GM18861 (cell line): ENCODE measurements around the gene WNT7B.

Experiments
- ATAC-seq: cut with Tn5 transposase; IDR thresholded peaks from one replicate; pipeline ENCODE4 v1.9.1; 2021; ENCODE audit not compliant: unreplicated experiment

WNT7B gene

GRCh38 chr22:45997077-45997776 is 20.3 kb upstream of the WNT7B start:
- ATAC-seq = no peak

DNA sequence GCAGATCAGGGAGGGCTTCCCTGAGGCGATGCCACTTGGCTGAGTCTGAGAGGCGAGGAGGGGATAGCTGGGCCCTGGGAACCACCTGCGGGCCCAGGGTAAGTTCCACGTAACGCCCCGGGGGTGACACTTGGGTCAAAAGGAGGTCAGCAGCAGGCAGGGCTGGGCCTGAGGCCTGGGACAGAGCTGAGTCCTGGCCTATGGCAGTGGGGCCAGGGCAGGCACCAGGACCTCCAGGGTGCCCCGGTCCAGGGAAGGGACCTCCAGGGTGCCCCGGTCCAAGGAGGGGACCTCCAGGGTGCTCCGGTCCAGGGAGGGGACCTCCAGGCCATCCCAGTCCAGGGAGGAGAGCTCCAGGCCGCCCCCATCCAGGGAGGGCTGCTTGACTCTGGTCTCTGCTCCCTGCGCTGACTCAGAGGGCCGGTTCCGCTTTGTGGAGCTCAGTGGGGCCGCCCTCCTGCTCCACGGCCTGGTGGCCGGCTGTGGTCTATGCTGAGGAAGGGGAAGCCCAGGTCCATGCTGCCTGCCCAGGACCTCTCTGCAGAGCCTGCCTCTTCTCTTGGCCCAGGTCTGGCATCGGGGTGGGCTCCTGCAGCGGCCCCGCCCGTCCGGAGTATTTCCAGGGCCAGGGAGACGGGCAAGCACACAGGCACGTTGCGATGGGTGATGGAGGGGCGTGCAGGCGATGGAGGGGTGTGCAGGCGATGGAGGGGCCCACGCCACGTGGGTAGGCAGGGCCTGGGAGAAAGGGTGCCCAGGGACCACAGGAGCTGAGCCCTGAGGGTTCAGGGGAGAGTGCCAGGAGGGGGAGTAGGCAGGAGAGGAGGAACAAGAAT is 19.5 kb upstream of the WNT7B start:
- no peak for ATAC-seq

DNA sequence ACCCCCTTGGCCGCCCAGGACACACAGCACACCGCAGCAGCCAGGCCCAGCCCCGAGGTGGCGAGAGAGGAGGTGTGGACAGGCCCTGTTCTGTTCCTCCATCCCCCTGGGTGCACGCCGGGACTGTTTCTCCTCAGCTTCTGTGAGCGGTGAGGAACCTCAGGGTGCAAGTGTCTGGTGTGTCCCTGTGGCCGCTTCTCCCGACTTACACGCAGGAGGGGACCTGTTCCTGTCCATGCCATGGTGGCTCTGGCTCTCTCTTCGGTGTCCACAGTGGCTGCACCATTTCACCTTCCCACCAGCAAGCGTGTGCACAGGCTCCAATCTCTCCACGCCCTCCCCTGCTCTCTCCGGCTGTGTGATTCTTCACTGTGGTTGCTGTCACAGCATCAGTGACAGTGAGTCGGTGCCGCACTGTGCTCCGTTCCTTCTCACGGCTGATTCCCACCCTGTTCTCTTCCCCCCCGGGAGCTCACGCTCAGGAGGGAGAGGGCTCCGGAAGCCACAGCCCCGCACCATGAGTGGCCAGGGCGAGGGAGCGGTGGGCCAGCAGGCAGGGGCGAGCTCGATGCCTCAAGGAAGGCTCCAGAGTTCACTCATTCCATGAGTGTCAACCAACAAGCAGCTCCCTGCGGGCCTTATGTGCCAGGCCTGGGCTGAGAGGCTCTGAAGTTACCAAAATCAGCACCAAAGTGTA is 18.6 kb upstream of the WNT7B start:
- no peak for ATAC-seq

- ATAC-seq = no peak
These were observed 17.8 kb upstream of the WNT7B start for GRCh38 chr22:45994491-45995404.

GRCh38 chr22:45993841-45994240 is 16.9 kb upstream of the WNT7B start:
- ATAC-seq = no peak

DNA sequence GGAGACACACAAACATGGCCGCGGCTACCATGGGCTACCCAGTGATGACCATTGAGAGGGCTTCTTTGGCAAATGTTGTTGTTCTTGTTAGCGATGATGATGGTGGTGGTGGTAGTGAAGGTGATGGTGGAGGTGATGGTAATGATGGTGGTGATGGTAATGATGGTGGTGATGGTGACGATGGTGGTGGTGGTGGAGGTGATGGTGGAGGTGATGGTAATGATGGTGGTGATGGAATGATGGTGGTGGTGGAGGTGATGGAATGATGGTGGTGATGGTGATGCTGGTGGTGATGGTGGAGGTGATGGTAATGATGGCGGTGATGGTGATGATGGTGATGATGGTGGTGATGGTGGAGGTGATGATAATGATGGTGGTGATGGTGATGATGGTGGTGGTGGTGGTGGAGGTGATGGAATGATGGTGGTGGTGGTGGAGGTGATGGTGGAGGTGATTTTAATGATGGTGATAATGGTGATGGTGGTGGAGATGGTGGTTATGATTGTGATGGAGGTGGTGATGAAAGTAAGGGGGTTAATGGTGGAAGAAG is 16.3 kb upstream of the WNT7B start:
- no peak for ATAC-seq

DNA sequence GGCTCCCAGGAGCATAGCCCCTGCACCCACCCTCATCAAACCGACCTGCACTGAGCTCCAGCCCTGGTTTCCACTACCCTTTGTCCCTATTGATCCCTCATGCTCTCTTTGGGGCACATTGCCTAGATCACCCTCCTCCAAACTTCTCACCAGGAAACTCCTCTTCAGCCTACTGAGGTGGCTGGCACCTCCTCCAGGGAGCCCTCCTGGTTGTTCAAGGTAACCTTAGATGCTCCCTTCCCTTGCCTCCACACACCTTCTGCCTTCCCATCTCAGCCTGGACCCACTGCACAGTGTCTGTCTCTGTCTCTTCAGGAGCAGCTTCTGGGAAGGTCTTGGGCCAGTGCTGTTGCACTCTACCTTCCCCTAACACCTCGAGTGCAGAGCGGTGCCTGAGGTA is 15.8 kb upstream of the WNT7B start:
- no peak for ATAC-seq

- no peak for ATAC-seq
These were observed 14.1 kb upstream of the WNT7B start for GRCh38 chr22:45991098-45991497.

- ATAC-seq = no peak
These were observed 10.3 kb upstream of the WNT7B start for GRCh38 chr22:45987136-45987861.

DNA sequence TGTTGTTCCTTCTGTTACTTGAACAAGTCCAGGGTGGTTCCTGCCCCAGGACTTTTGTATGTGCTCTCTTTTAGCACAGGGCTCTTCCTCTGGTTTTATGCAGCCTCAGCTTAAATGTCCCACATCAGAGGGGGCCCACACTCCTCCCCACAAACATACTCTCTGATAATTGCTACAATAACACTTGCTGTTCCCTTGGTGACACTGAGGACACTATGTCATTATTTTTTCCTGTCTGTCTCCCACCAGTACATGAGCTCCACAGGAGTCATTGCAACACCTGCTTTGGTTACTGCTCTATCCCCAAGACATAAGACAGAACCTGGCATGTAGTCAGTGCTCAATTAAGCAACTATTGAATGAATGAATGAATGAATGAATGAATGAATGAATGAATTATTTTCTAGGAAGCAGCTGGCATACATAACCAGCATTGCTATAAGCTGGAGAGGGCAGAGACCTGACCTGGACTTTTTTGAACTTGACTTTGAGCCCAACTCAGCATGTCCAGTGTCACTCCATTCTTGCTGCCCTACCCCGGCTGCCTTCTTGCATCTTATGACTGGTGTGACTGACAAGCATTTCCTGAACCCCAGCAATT is 7.5 kb upstream of the WNT7B start:
- no peak for ATAC-seq

DNA sequence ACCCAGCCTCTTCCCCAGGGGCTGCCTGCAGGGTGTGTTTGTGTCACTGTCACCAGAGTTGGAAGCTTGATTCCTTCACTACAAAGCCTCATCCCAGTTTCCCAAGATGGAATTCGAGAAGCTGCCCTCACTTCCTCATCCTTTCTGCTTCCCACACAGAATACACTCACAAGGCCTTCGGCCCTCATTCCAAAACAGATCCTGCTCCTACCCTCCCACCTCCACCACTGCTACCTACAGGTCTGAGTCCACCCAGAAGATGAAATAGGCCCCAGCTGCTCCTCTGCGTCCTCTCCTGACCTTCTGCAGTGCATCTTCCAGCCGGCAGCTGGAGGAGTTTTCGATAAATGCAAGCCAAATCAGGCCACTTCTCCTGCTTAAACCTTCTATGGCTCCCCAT is 6.8 kb upstream of the WNT7B start:
- no peak for ATAC-seq

- ATAC-seq = no peak
These were observed 3.8 kb upstream of the WNT7B start for GRCh38 chr22:45980761-45981160.

- no peak for ATAC-seq
These were observed 3.3 kb upstream of the WNT7B start for GRCh38 chr22:45980268-45980570.

- ATAC-seq = no peak
These were observed 1.3 kb upstream of the WNT7B start for GRCh38 chr22:45978275-45978713.

DNA sequence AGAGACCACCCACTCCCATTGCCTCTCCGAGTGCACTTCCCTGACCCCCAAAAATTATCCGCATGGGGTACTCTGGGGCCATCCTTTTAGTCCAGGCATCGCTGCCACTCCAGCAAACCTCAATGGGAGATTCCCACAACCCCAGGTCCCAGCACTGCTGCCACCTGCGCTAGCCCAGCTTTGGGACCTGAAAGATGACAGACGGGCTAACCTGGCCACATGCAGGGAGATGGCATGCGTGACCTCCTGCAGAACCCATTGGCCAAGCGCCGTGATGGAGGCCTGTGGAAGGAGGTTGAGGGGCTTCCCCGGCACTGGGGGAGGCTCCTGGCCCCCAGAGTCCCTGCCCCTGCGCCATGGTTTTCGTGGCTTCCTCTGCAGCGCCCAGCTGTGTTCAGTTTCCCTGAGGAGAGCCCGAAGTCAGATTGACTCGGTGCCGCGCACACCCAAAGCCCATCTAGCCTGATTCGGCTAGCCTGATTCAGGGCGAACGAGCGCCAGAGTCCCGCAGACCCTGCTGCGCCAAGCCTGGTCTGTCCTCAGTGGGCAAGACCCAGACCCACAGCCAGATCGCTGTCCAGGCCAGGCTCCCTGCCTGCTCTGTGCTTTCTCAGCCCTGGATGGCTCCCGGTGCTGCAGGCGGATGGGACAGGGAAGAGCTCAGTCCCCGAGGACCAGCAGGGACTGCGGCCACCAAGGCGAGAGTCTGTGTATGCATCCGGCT is 751 bp upstream of the WNT7B start:
- ATAC-seq = no peak

DNA sequence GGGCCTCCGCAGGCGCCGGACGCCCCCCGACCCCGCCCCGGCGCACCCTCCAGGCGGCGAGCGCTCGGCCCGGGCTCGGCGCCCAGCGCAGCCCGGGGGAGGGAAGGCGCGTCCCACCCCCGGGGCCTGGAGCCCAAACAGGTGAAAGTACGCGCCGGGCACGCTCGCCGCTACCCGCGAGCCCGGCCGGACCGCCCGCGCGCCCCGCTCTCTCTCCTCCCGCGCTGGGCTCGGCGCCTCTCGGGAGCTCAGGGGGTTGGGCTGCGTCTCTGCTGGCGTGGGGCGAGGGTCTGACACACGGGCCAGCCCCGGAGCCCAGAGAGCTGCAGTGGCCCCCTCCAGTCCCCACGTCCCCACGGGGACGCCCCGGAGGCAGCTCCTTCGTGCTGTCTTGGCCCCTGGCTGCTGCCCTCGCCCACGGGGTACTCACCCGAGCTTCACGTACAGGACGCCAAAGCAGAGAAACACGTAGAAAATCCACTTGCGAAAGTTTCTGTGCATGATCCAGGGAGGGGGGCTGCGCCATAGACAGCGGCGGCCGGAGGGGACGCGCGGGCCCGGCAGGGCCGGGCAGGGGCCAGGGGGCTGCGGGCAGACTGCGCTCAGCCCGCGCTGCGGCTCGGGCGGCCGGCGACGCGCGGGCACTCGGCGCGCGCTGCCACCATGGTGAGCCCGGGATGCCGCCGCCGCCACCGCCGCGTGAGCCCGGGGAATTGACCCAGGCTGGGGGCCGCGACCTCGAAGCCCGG is 534 bp downstream of the WNT7B start:
- no peak for ATAC-seq

DNA sequence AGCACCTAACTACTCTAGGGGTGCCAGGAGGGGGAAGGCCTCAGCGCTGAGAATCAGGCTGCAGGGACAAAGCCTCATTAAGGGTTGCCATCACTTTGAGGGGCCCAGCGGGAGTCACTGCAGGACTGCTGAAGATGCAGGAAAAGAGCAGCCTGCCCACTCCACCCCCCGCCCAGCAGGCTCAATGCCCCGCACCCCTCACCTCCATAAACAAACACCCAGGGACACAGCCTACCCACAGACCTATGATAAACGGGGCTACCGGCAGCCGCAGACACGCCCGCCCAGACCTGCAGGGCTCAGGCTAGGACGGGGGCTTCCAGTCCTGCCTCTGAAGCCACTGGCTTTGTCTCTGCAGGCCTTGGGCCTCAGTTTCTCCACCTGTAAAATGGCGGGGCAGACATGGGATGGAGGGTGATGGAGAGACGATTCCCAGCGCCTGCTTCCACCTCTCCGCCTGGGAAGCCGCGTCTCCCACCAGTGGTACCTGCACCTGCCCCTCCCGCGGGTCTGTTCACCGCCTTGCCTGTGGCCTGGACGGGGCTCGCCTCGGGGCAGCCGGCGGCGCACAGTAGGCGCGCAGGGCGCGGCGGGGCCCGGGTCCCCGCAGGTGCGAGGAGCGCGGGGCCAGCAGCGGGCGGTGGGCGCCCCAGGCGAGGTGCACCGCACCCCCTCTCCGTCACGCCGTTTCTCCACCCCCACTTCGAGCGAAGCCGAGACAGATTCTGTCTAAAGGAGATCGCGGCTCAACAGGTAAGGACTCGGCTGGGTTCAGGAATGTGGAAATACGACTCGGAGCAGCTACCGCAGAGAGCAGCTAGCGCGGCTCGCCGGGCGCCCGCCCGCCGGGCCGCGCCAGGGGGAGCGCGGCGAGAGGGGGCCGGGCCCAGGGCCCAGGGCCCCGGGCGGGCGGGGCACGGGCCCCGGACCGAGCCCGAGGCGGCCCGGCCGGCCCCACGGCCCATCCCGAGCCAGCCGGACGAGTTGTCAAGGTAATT is 1.5 kb downstream of the WNT7B start:
- ATAC-seq = no peak
